Sigmoid colon (tissue), 3 donors: ENCODE data around the gene UBR1.

Experiments used
- CTCF ChIP-seq, 4 experiments: fragments of 450-650 bp in 3 of 4; fragments of 200-600 bp in 1 of 4; IDR thresholded peaks; one replicate each; pipeline ENCODE4 v1.5.1; 2016 to 2019; ENCODE audit warnings: antibody characterized with exemption in 4 of 4, mild to moderate bottlenecking in 3 of 4, moderate library complexity in 2 of 4
- POLR2A ChIP-seq, 2 donors: fragments of 450-650 bp; IDR thresholded peaks; one replicate each; pipeline ENCODE4 v1.6.1; 2016; ENCODE audit warnings: antibody characterized with exemption in 2 of 2, mild to moderate bottlenecking in 2 of 2, moderate library complexity in 2 of 2

- TF ChIP-seq POLR2A (IDR thresholded peaks at IDR 0.05) (no peak), CTCF (IDR thresholded peaks at IDR 0.05) (no peak)
These were observed 27.1 kb upstream of the UBR1 start for GRCh38 chr15:43132830-43133429.
